Activated CD8-positive, alpha-beta memory T cell treated with anti-CD3 and anti-CD28 coated beads, Interleukin-2, amount 10 ng/mL, durations not matched to agents 7 days and 5 days (primary cell): ENCODE data around the gene LRMDA. TPM values are rescaled to one million over a fixed set of nuclear protein-coding genes. Genes with fewer than 3 reads are reported as not detected.
"Not testable (repeated sequence)": the region's sequence is repeated elsewhere in the genome, so short reads cannot be mapped to it uniquely, and the experiment has no call there.

Experiments used
- ATAC-seq: fragments of 150-1000 bp; cut with Tn5 transposase; one replicate; pipeline ENCODE4 v1.10.0; 2021; ENCODE audit warnings: moderate library complexity
- CTCF ChIA-PET: fragments of 350-600 bp; sonication (Branson Sonifier 250); formaldehyde crosslinking; loops from one replicate; lab custom pipeline; 2021; ENCODE audit warnings: antibody characterized with exemption; lab: Charles Lee
- DNase-seq: peaks from one replicate; pipeline ENCODE4 v3.0.0-alpha.2; 2020
- H3K27ac Mint-ChIP-seq: one replicate; pipeline ENCODE4 v1.8.0; 2021; ENCODE audit warnings: mild to moderate bottlenecking, mixed read lengths
- H3K27me3 Mint-ChIP-seq: one replicate; pipeline ENCODE4 v1.8.0; 2021; ENCODE audit warnings: mixed read lengths
- H3K36me3 Mint-ChIP-seq: one replicate; pipeline ENCODE4 v1.8.0; 2021; ENCODE audit warnings: mild to moderate bottlenecking, mixed read lengths
- H3K4me1 Mint-ChIP-seq: one replicate; pipeline ENCODE4 v1.8.0; 2021; ENCODE audit warnings: mixed read lengths
- H3K4me3 Mint-ChIP-seq: one replicate; pipeline ENCODE4 v1.8.0; 2021; ENCODE audit warnings: mild to moderate bottlenecking, moderate library complexity, mixed read lengths
- H3K9me3 Mint-ChIP-seq: one replicate; pipeline ENCODE4 v1.8.0; 2022; ENCODE audit warnings: low read depth, mixed read lengths
- total RNA-seq, 2 experiments: library from RNA; stranded (reverse); gene quantifications; one replicate each; pipeline ENCODE4 v1.2.3, GENCODE V29; 2021

The LRMDA gene
- total RNA-seq, 2 experiments from 2014 or later: not detected

- no peak for ATAC-seq
These were observed 78.3 kb downstream of the LRMDA start for GRCh38 chr10:75509706-75510105.

GRCh38 chr10:75511011-75511410 lies 79.6 kb downstream of the LRMDA start:
- Mint-ChIP-seq H3K4me1 (no peaks in the 10 kb centered on the region), H3K9me3 (no peaks in the 10 kb centered on the region), H3K36me3 (no peaks in the 10 kb centered on the region), H3K4me3 (no peak overlapping the region), H3K27me3 (no peaks in the 10 kb centered on the region), H3K27ac (no peak overlapping the region)
- DNase-seq (no peak), ATAC-seq (no peak)
- CTCF ChIA-PET: no interaction called here

More at GRCh38 chr10:75509706-75510105, 78.3 kb downstream of the LRMDA start:
- Mint-ChIP-seq H3K27me3 (no peaks in the 10 kb centered on the region), H3K4me1 (no peaks in the 10 kb centered on the region), H3K36me3 (no peaks in the 10 kb centered on the region), H3K27ac (no peak overlapping the region), H3K9me3 (no peaks in the 10 kb centered on the region), H3K4me3 (no peak overlapping the region)
- CTCF ChIA-PET: no interaction called here
- no peak for DNase-seq

GRCh38 chr10:75512203-75512933 lies 80.9 kb downstream of the LRMDA start:
- Mint-ChIP-seq H3K4me1 (peaks cover 4% of the 10 kb centered on the region), H3K4me3 (no peak overlapping the region), H3K9me3 (no peaks in the 10 kb centered on the region), H3K36me3 (no peaks in the 10 kb centered on the region), H3K27ac (no peak overlapping the region), H3K27me3 (no peaks in the 10 kb centered on the region)
- no peak for ATAC-seq
- CTCF ChIA-PET: no interaction called here
- no peak for DNase-seq

GRCh38 chr10:75513292-75513885 lies 82.0 kb downstream of the LRMDA start:
- H3K27me3 Mint-ChIP-seq: no peaks in the 10 kb centered on the region
- CTCF ChIA-PET: no interaction called here
- H3K4me1 Mint-ChIP-seq: peaks cover 4% of the 10 kb centered on the region
- H3K4me3 Mint-ChIP-seq: no peak overlapping the region
- ATAC-seq (no peak), DNase-seq (no peak)
- no peak overlapping the region for H3K27ac Mint-ChIP-seq
- no peaks in the 10 kb centered on the region for H3K9me3 Mint-ChIP-seq
- no peaks in the 10 kb centered on the region for H3K36me3 Mint-ChIP-seq

GRCh38 chr10:75514830-75515229 lies 83.4 kb downstream of the LRMDA start:
- Mint-ChIP-seq H3K4me3 (no peak overlapping the region), H3K4me1 (peaks cover 4% of the 10 kb centered on the region), H3K9me3 (no peaks in the 10 kb centered on the region), H3K27me3 (peaks cover 6% of the 10 kb centered on the region), H3K27ac (no peak overlapping the region), H3K36me3 (no peaks in the 10 kb centered on the region)
- ATAC-seq (no peak), DNase-seq (no peak)
- CTCF ChIA-PET: no interaction called here

GRCh38 chr10:75516154-75516553 lies 84.7 kb downstream of the LRMDA start:
- H3K4me3 Mint-ChIP-seq, DNase-seq, H3K36me3 Mint-ChIP-seq, H3K27me3 Mint-ChIP-seq, H3K9me3 Mint-ChIP-seq, H3K4me1 Mint-ChIP-seq, H3K27ac Mint-ChIP-seq, CTCF ChIA-PET, ATAC-seq: not testable (repeated sequence)

- CTCF ChIA-PET, H3K4me3 Mint-ChIP-seq, H3K4me1 Mint-ChIP-seq, H3K9me3 Mint-ChIP-seq, H3K27me3 Mint-ChIP-seq, H3K27ac Mint-ChIP-seq, ATAC-seq, H3K36me3 Mint-ChIP-seq, DNase-seq: not testable (repeated sequence)
These were observed 87.8 kb downstream of the LRMDA start for GRCh38 chr10:75519213-75519612.

GRCh38 chr10:75521194-75521829 lies 89.9 kb downstream of the LRMDA start:
- H3K4me1 Mint-ChIP-seq, H3K9me3 Mint-ChIP-seq, H3K36me3 Mint-ChIP-seq, CTCF ChIA-PET, ATAC-seq, H3K4me3 Mint-ChIP-seq, DNase-seq, H3K27me3 Mint-ChIP-seq, H3K27ac Mint-ChIP-seq: not testable (repeated sequence)

GRCh38 chr10:75525067-75525466 lies 93.6 kb downstream of the LRMDA start:
- H3K4me3 Mint-ChIP-seq: no peak overlapping the region
- H3K27ac Mint-ChIP-seq: no peak overlapping the region
- H3K9me3 Mint-ChIP-seq: no peaks in the 10 kb centered on the region
- H3K36me3 Mint-ChIP-seq: no peaks in the 10 kb centered on the region
- CTCF ChIA-PET: no interaction called here
- H3K4me1 Mint-ChIP-seq: no peaks in the 10 kb centered on the region
- no peaks in the 10 kb centered on the region for H3K27me3 Mint-ChIP-seq
- DNase-seq: no peak
- ATAC-seq: no peak

- no peak overlapping the region for H3K4me3 Mint-ChIP-seq
- H3K27ac Mint-ChIP-seq: no peak overlapping the region
- H3K27me3 Mint-ChIP-seq: no peaks in the 10 kb centered on the region
- H3K9me3 Mint-ChIP-seq: no peaks in the 10 kb centered on the region
- ATAC-seq (no peak), DNase-seq (no peak)
- no peaks in the 10 kb centered on the region for H3K4me1 Mint-ChIP-seq
- CTCF ChIA-PET: no interaction called here
- H3K36me3 Mint-ChIP-seq: no peaks in the 10 kb centered on the region
These were observed 94.2 kb downstream of the LRMDA start for GRCh38 chr10:75525646-75526045.

GRCh38 chr10:75527542-75527941 lies 96.1 kb downstream of the LRMDA start:
- Mint-ChIP-seq H3K4me1 (no peaks in the 10 kb centered on the region), H3K27ac (no peak overlapping the region), H3K36me3 (no peaks in the 10 kb centered on the region), H3K4me3 (no peak overlapping the region), H3K9me3 (no peaks in the 10 kb centered on the region), H3K27me3 (no peaks in the 10 kb centered on the region)
- CTCF ChIA-PET: no interaction called here
- no peak for ATAC-seq
- DNase-seq: no peak

GRCh38 chr10:75528392-75528791 lies 97.0 kb downstream of the LRMDA start:
- Mint-ChIP-seq H3K4me3 (no peak overlapping the region), H3K27ac (no peak overlapping the region), H3K9me3 (no peaks in the 10 kb centered on the region), H3K36me3 (no peaks in the 10 kb centered on the region), H3K27me3 (no peaks in the 10 kb centered on the region), H3K4me1 (no peaks in the 10 kb centered on the region)
- DNase-seq (no peak), ATAC-seq (no peak)
- CTCF ChIA-PET: no interaction called here

- H3K4me3 Mint-ChIP-seq: no peak overlapping the region
- H3K27me3 Mint-ChIP-seq: no peaks in the 10 kb centered on the region
- CTCF ChIA-PET: no interaction called here
- no peaks in the 10 kb centered on the region for H3K4me1 Mint-ChIP-seq
- no peaks in the 10 kb centered on the region for H3K9me3 Mint-ChIP-seq
- DNase-seq (no peak), ATAC-seq (no peak)
- H3K27ac Mint-ChIP-seq: no peak overlapping the region
- no peaks in the 10 kb centered on the region for H3K36me3 Mint-ChIP-seq
These were observed 98.9 kb downstream of the LRMDA start for GRCh38 chr10:75530299-75530698.

- no peaks in the 10 kb centered on the region for H3K9me3 Mint-ChIP-seq
- no peaks in the 10 kb centered on the region for H3K27me3 Mint-ChIP-seq
- ATAC-seq (no peak), DNase-seq (no peak)
- no peak overlapping the region for H3K4me3 Mint-ChIP-seq
- no peaks in the 10 kb centered on the region for H3K36me3 Mint-ChIP-seq
- no peak overlapping the region for H3K27ac Mint-ChIP-seq
- H3K4me1 Mint-ChIP-seq: no peaks in the 10 kb centered on the region
- CTCF ChIA-PET: no interaction called here
These were observed 100.2 kb downstream of the LRMDA start for GRCh38 chr10:75531571-75532031.
